SJCRH30 (cell line): ENCODE measurements around the gene PI4KA. TPM values are rescaled to one million over a fixed set of nuclear protein-coding genes. Genes with fewer than 3 reads are reported as not detected.
"Not testable (repeated sequence)": the region's sequence is repeated elsewhere in the genome, so short reads cannot be mapped to it uniquely, and the experiment has no call there.

Experiments
- DNase-seq, 2 experiments: peaks; one replicate each; pipeline ENCODE4 v3.0.0-alpha.2; 2015 to 2020
- H3K27ac ChIP-seq: fragments of 250-450 bp; sonication (Bioruptor Pico); 2 replicates; pipeline ENCODE4 v1.5.1; 2020; ENCODE audit warnings: mild to moderate bottlenecking, moderate library complexity
- H3K27me3 ChIP-seq: fragments of 250-450 bp; sonication (Bioruptor Pico); 2 replicates; pipeline ENCODE4 v1.5.1; 2020; ENCODE audit warnings: mild to moderate bottlenecking, moderate library complexity
- H3K36me3 ChIP-seq: fragments of 250-450 bp; sonication (Bioruptor Pico); 2 replicates; pipeline ENCODE4 v1.5.1; 2020; ENCODE audit warnings: mild to moderate bottlenecking, moderate library complexity
- H3K4me1 ChIP-seq: fragments of 250-450 bp; sonication (Bioruptor Pico); 2 replicates; pipeline ENCODE4 v1.5.1; 2020; ENCODE audit warnings: mild to moderate bottlenecking, moderate library complexity
- H3K4me3 ChIP-seq: fragments of 250-450 bp; sonication (Bioruptor Pico); 2 replicates; pipeline ENCODE4 v1.5.1; 2020; ENCODE audit warnings: mild to moderate bottlenecking, moderate library complexity
- H3K9me3 ChIP-seq: fragments of 250-450 bp; sonication (Bioruptor Pico); replicated peaks from 2 replicates; pipeline ENCODE4 v1.5.1; 2020; ENCODE audit warnings: mild to moderate bottlenecking, moderate library complexity
- total RNA-seq: library from RNA; depleted of rRNA; stranded (reverse); fragments of >200 nt; shearing (Covaris generic); gene quantifications from 2 replicates; pipeline ENCODE4 v1.2.3, GENCODE V29; 2014

Gene PI4KA
- total RNA-seq, 1 experiment from 2014 or later, result 40.5 TPM

- no peak overlapping the region for H3K4me3 ChIP-seq
- H3K36me3 ChIP-seq, result no peaks in the 10 kb centered on the region; the same call in 1 of the 2 replicates
- H3K27ac ChIP-seq, result no peak overlapping the region
- H3K9me3 ChIP-seq, result no peaks in the 10 kb centered on the region
- H3K4me1 ChIP-seq, result no peaks in the 10 kb centered on the region
- H3K27me3 ChIP-seq, result no peaks in the 10 kb centered on the region
- DNase-seq, result no peak
These were observed 81.0 kb downstream of the PI4KA start for GRCh38 chr22:20777420-20778177.

- H3K27me3 ChIP-seq, result no peaks in the 10 kb centered on the region
- no peak overlapping the region for H3K4me3 ChIP-seq
- no peak for DNase-seq
- H3K36me3 ChIP-seq, result no peaks in the 10 kb centered on the region; the same call in 1 of the 2 replicates
- no peaks in the 10 kb centered on the region for H3K4me1 ChIP-seq
- no peaks in the 10 kb centered on the region for H3K9me3 ChIP-seq
- no peak overlapping the region for H3K27ac ChIP-seq
These were observed 81.8 kb downstream of the PI4KA start for GRCh38 chr22:20776624-20777405.

GRCh38 chr22:20775342-20775895, 83.2 kb downstream of the PI4KA start:
- H3K27ac ChIP-seq, result no peak overlapping the region
- H3K9me3 ChIP-seq, result no peaks in the 10 kb centered on the region
- no peak overlapping the region for H3K4me3 ChIP-seq
- H3K36me3 ChIP-seq, result no peaks in the 10 kb centered on the region; the same call in 1 of the 2 replicates
- no peaks in the 10 kb centered on the region for H3K4me1 ChIP-seq
- DNase-seq, result no peak
- no peaks in the 10 kb centered on the region for H3K27me3 ChIP-seq

GRCh38 chr22:20774882-20775281, 83.7 kb downstream of the PI4KA start:
- Histone ChIP-seq H3K27me3 (no peaks in the 10 kb centered on the region), H3K36me3 (no peaks in the 10 kb centered on the region; the same call in 1 of the 2 replicates), H3K9me3 (no peaks in the 10 kb centered on the region), H3K27ac (no peak overlapping the region), H3K4me3 (no peak overlapping the region), H3K4me1 (no peaks in the 10 kb centered on the region)
- no peak for DNase-seq

- H3K27me3 ChIP-seq, result no peaks in the 10 kb centered on the region
- no peaks in the 10 kb centered on the region for H3K9me3 ChIP-seq
- no peak within 1 kb of the TSS for H3K27ac ChIP-seq
- no peak within 1 kb of the TSS for H3K4me3 ChIP-seq
- H3K36me3 ChIP-seq, result no peaks in the 10 kb centered on the region
- no peaks in the 10 kb centered on the region for H3K4me1 ChIP-seq
- DNase-seq, result no peak
These were observed 84.8 kb downstream of the PI4KA start, which contains the start of gene SERPIND1 for GRCh38 chr22:20773793-20774212. Gene SERPIND1, plus strand, starts transcription at chr22:20774113. Its CDS starts 5,200 bp downstream, at chr22:20779313.

- no peaks in the 10 kb centered on the region for H3K27me3 ChIP-seq
- no peak overlapping the region for H3K4me3 ChIP-seq
- no peaks in the 10 kb centered on the region for H3K4me1 ChIP-seq
- H3K9me3 ChIP-seq, result no peaks in the 10 kb centered on the region
- no peaks in the 10 kb centered on the region for H3K36me3 ChIP-seq
- no peak overlapping the region for H3K27ac ChIP-seq
- DNase-seq, result no peak
These were observed 86.5 kb downstream of the PI4KA start for GRCh38 chr22:20771918-20772625.

- H3K27me3 ChIP-seq, H3K36me3 ChIP-seq, H3K27ac ChIP-seq, H3K9me3 ChIP-seq, H3K4me3 ChIP-seq, DNase-seq, H3K4me1 ChIP-seq: not testable (repeated sequence)
These were observed 89.2 kb downstream of the PI4KA start for GRCh38 chr22:20769496-20769826.

GRCh38 chr22:20766530-20766929, 92.1 kb downstream of the PI4KA start:
- no peak for DNase-seq
- Histone ChIP-seq H3K27me3 (no peaks in the 10 kb centered on the region), H3K4me1 (no peaks in the 10 kb centered on the region), H3K4me3 (no peak overlapping the region), H3K9me3 (no peaks in the 10 kb centered on the region), H3K27ac (no peak overlapping the region), H3K36me3 (peaks cover 13% of the 10 kb centered on the region)

GRCh38 chr22:20765938-20766337, 92.7 kb downstream of the PI4KA start:
- Histone ChIP-seq H3K36me3 (peaks cover 13% of the 10 kb centered on the region), H3K27ac (no peak overlapping the region), H3K9me3 (no peaks in the 10 kb centered on the region), H3K4me3 (no peak overlapping the region), H3K4me1 (no peaks in the 10 kb centered on the region), H3K27me3 (no peaks in the 10 kb centered on the region)
- no peak for DNase-seq

- H3K9me3 ChIP-seq, result no peaks in the 10 kb centered on the region
- H3K36me3 ChIP-seq, result peaks cover 13% of the 10 kb centered on the region
- no peak overlapping the region for H3K27ac ChIP-seq
- no peak overlapping the region for H3K4me3 ChIP-seq
- no peaks in the 10 kb centered on the region for H3K27me3 ChIP-seq
- no peaks in the 10 kb centered on the region for H3K4me1 ChIP-seq
- no peak for DNase-seq
These were observed 93.9 kb downstream of the PI4KA start for GRCh38 chr22:20764729-20765128.

GRCh38 chr22:20764471-20764720, 94.2 kb downstream of the PI4KA start:
- DNase-seq, result no peak
- no peaks in the 10 kb centered on the region for H3K9me3 ChIP-seq
- no peaks in the 10 kb centered on the region for H3K4me1 ChIP-seq
- H3K36me3 ChIP-seq, result peaks cover 13% of the 10 kb centered on the region
- no peak overlapping the region for H3K27ac ChIP-seq
- no peaks in the 10 kb centered on the region for H3K27me3 ChIP-seq
- no peak overlapping the region for H3K4me3 ChIP-seq

GRCh38 chr22:20763630-20764470, 94.8 kb downstream of the PI4KA start:
- H3K36me3 ChIP-seq, result peaks cover 13% of the 10 kb centered on the region
- H3K4me3 ChIP-seq, result no peak overlapping the region
- DNase-seq, result no peak
- no peaks in the 10 kb centered on the region for H3K4me1 ChIP-seq
- no peak overlapping the region for H3K27ac ChIP-seq
- no peaks in the 10 kb centered on the region for H3K27me3 ChIP-seq
- no peaks in the 10 kb centered on the region for H3K9me3 ChIP-seq

GRCh38 chr22:20762233-20762796, 96.3 kb downstream of the PI4KA start:
- DNase-seq, result no peak
- Histone ChIP-seq H3K36me3 (peaks cover 13% of the 10 kb centered on the region), H3K9me3 (no peaks in the 10 kb centered on the region), H3K4me1 (no peaks in the 10 kb centered on the region), H3K27ac (no peak overlapping the region), H3K27me3 (no peaks in the 10 kb centered on the region), H3K4me3 (no peak overlapping the region)

- Histone ChIP-seq H3K9me3 (no peaks in the 10 kb centered on the region), H3K27ac (no peak overlapping the region), H3K36me3 (peaks cover 13% of the 10 kb centered on the region), H3K27me3 (no peaks in the 10 kb centered on the region), H3K4me1 (no peaks in the 10 kb centered on the region), H3K4me3 (no peak overlapping the region)
- DNase-seq, result no peak
These were observed 97.1 kb downstream of the PI4KA start for GRCh38 chr22:20761536-20761935.
